Liver (tissue), 9 donors: ENCODE results near the gene OR10A3. TPM values are rescaled to one million over a fixed set of nuclear protein-coding genes. Genes with fewer than 3 reads are reported as not detected.

Source experiments
- DNase-seq: peaks from one replicate; pipeline ENCODE4 v3.0.0-alpha.2; 2017; ENCODE audit warnings: low spot score
- H3K27ac ChIP-seq, 2 donors: one replicate each; pipeline ENCODE4 v1.7.0; 2013; ENCODE audit warnings: inconsistent platforms in 2 of 2, low read length in 2 of 2, control low read depth in 1 of 2, low read depth in 1 of 2, mild to moderate bottlenecking in 1 of 2
- H3K27me3 ChIP-seq, 4 donors: one replicate each; pipeline versions ENCODE4 v1.6.1 to v1.7.0; 2013; ENCODE audit warnings: low read length in 3 of 4, inconsistent platforms in 1 of 4, mild to moderate bottlenecking in 1 of 4, moderate library complexity in 1 of 4; ENCODE audit not compliant: control insufficient read depth in 4 of 4, insufficient read depth in 4 of 4
- H3K36me3 ChIP-seq, 4 donors: one replicate each; pipeline versions ENCODE4 v1.6.1 to v1.7.0; 2013; ENCODE audit warnings: low read length in 3 of 4, mild to moderate bottlenecking in 3 of 4, low read depth in 1 of 4, moderate library complexity in 1 of 4; ENCODE audit not compliant: control insufficient read depth in 4 of 4, insufficient read depth in 3 of 4
- H3K4me1 ChIP-seq, 4 donors: one replicate each; pipeline versions ENCODE4 v1.6.1 to v1.7.0; 2013; ENCODE audit warnings: low read length in 3 of 4, mild to moderate bottlenecking in 3 of 4, moderate library complexity in 1 of 4; ENCODE audit not compliant: control insufficient read depth in 4 of 4, insufficient read depth in 4 of 4
- H3K4me3 ChIP-seq, 3 donors: one replicate each; pipeline versions ENCODE4 v1.6.1 to v1.7.0; 2013; ENCODE audit warnings: low read length in 3 of 3, control low read depth in 1 of 3, low read depth in 1 of 3, mild to moderate bottlenecking in 1 of 3
- H3K9ac ChIP-seq, 2 donors: one replicate each; pipeline ENCODE4 v1.7.0; 2013; ENCODE audit warnings: low read length in 2 of 2, mild to moderate bottlenecking in 2 of 2, moderate library complexity in 2 of 2, control low read depth in 1 of 2, low read depth in 1 of 2
- H3K9me3 ChIP-seq, 4 donors: one replicate each; pipeline versions ENCODE4 v1.6.1 to v1.7.0; 2013; ENCODE audit warnings: low read length in 3 of 4; ENCODE audit not compliant: control insufficient read depth in 4 of 4
- ATF3 ChIP-seq: IDR thresholded peaks from 2 replicates; pipeline ENCODE4 v1.6.1; 2016; ENCODE audit warnings: antibody characterized with exemption
- CTCF ChIP-seq: fragments of 150-350 bp; IDR thresholded peaks from 2 replicates; pipeline ENCODE4 v1.5.1; 2017; ENCODE audit warnings: improper control_type of control experiment, low read depth, low read length; ENCODE audit not compliant: missing input control
- EGR1 ChIP-seq, 2 donors: IDR thresholded peaks; 2 replicates each; pipeline ENCODE4 v1.6.1; 2016 to 2018; ENCODE audit warnings: antibody characterized with exemption in 2 of 2, low read depth in 2 of 2
- FOXA1 ChIP-seq: IDR thresholded peaks from 2 replicates; pipeline ENCODE4 v1.6.1; 2016; ENCODE audit warnings: antibody characterized with exemption
- FOXA2 ChIP-seq: IDR thresholded peaks from 2 replicates; pipeline ENCODE4 v1.6.1; 2016; ENCODE audit warnings: antibody characterized with exemption
- GABPA ChIP-seq, 2 donors: IDR thresholded peaks in 1 of 2; conservative IDR thresholded peaks in 1 of 2; 2 replicates each; pipeline ENCODE4 v1.6.1; 2016; ENCODE audit warnings: antibody characterized with exemption in 2 of 2, mild to moderate bottlenecking in 1 of 2, moderate library complexity in 1 of 2
- HNF4A ChIP-seq, 2 donors: conservative IDR thresholded peaks; 2 replicates each; pipeline ENCODE4 v1.6.1; 2016; ENCODE audit warnings: antibody characterized with exemption in 2 of 2, mild to moderate bottlenecking in 2 of 2
- HNF4G ChIP-seq: IDR thresholded peaks from 2 replicates; pipeline ENCODE4 v1.6.1; 2016; ENCODE audit warnings: antibody characterized with exemption
- JUND ChIP-seq, 2 donors: IDR thresholded peaks; 2 replicates each; pipeline ENCODE4 v1.6.1; 2016; ENCODE audit warnings: antibody characterized with exemption in 2 of 2
- MAX ChIP-seq: IDR thresholded peaks from 2 replicates; pipeline ENCODE4 v1.6.1; 2016; ENCODE audit warnings: antibody characterized with exemption
- NR2F2 ChIP-seq: IDR thresholded peaks from 2 replicates; pipeline ENCODE4 v1.6.1; 2016; ENCODE audit warnings: antibody characterized with exemption
- RAD21 ChIP-seq, 2 donors: IDR thresholded peaks; 2 replicates each; pipeline ENCODE4 v1.6.1; 2016; ENCODE audit warnings: antibody characterized with exemption in 2 of 2, mild to moderate bottlenecking in 2 of 2
- REST ChIP-seq: IDR thresholded peaks from 2 replicates; pipeline ENCODE4 v1.6.1; 2016; ENCODE audit warnings: antibody characterized with exemption, mild to moderate bottlenecking
- RXRA ChIP-seq, 2 donors: IDR thresholded peaks; 2 replicates each; pipeline ENCODE4 v1.6.1; 2017 to 2018; ENCODE audit warnings: antibody characterized with exemption in 2 of 2, mild to moderate bottlenecking in 1 of 2
- SP1 ChIP-seq: IDR thresholded peaks from 2 replicates; pipeline ENCODE4 v1.6.1; 2018; ENCODE audit warnings: antibody characterized with exemption, mild to moderate bottlenecking
- TAF1 ChIP-seq: conservative IDR thresholded peaks from 2 replicates; pipeline ENCODE4 v1.6.1; 2016; ENCODE audit warnings: antibody characterized with exemption, mild to moderate bottlenecking
- YY1 ChIP-seq: IDR thresholded peaks from 2 replicates; pipeline ENCODE4 v1.6.1; 2016; ENCODE audit warnings: antibody characterized with exemption, mild to moderate bottlenecking
- WGBS: extraction: QIAGEN DNeasy Blood & Tissue Kit; methylation state at CpG from one replicate; pipeline ENCODE4 v1.1.7; 2013; 5-methylcytosine and 5-hydroxymethylcytosine counted together
- polyA plus RNA-seq, 2 donors: library from polyadenylated mRNA; stranded (reverse) in 1 of 2; unstranded in 1 of 2; fragments of 200-250 nt in 1 of 2; fragments of >200 nt in 1 of 2; fragmentation: Nextera tagmentation in 1 of 2; extraction: Ambion mirVana in 1 of 2; gene quantifications; one replicate each; pipeline versions ENCODE4 v1.2.1 to v1.2.3, GENCODE V29; 2013 to 2015
- total RNA-seq, 2 donors: library from RNA; depleted of rRNA; stranded (reverse); fragments of >200 nt; gene quantifications; one replicate each; pipeline ENCODE4 v1.2.3, GENCODE V29; 2014
- TF ChIP-seq, protein P1 (sequence below): IDR thresholded peaks from 2 replicates; pipeline ENCODE4 v1.6.1; 2016; ENCODE audit warnings: antibody characterized with exemption
- donor health status: healthy.
- donor health status: healthy.
- donor health status: healthy.
- donor health status: healthy.
- donor health status: healthy.

The OR10A3 gene
- total and polyA plus RNA-seq, 4 donors, result not detected

- DNase-seq, result no peak
- Histone ChIP-seq H3K4me3 (no peak overlapping the region), H3K27ac (no peak overlapping the region), H3K9me3 (no peaks in the 10 kb centered on the region), H3K36me3 (no peaks in the 10 kb centered on the region), H3K4me1 (no peaks in the 10 kb centered on the region), H3K9ac (no peak overlapping the region), H3K27me3 (no peaks in the 10 kb centered on the region)
- WGBS, result 39% methylated on average over 1 of the region's 1 CpG
- TF ChIP-seq REST, result no peak
- no peak for TF ChIP-seq TAF1
- TF ChIP-seq JUND (IDR thresholded peaks at IDR 0.05), result no peak
- TF ChIP-seq RAD21 (IDR thresholded peaks at IDR 0.05), result no peak
- TF ChIP-seq FOXA1, result no peak
- TF ChIP-seq GABPA (IDR thresholded peaks at IDR 0.05 in 1 of 2, conservative IDR thresholded peaks at IDR 0.05 in 1 of 2), result no peak
- TF ChIP-seq, protein P1, sequence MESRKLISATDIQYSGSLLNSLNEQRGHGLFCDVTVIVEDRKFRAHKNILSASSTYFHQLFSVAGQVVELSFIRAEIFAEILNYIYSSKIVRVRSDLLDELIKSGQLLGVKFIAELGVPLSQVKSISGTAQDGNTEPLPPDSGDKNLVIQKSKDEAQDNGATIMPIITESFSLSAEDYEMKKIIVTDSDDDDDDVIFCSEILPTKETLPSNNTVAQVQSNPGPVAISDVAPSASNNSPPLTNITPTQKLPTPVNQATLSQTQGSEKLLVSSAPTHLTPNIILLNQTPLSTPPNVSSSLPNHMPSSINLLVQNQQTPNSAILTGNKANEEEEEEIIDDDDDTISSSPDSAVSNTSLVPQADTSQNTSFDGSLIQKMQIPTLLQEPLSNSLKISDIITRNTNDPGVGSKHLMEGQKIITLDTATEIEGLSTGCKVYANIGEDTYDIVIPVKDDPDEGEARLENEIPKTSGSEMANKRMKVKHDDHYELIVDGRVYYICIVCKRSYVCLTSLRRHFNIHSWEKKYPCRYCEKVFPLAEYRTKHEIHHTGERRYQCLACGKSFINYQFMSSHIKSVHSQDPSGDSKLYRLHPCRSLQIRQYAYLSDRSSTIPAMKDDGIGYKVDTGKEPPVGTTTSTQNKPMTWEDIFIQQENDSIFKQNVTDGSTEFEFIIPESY, result no peak
- no peak for TF ChIP-seq NR2F2
- no peak for TF ChIP-seq HNF4A (conservative IDR thresholded peaks at IDR 0.05)
- no peak for TF ChIP-seq ATF3
- TF ChIP-seq FOXA2, result no peak
- no peak for TF ChIP-seq CTCF
- no peak for TF ChIP-seq SP1
- TF ChIP-seq EGR1 (IDR thresholded peaks at IDR 0.05; ENCODE audit: low read depth in 2 of 2), result no peak
- no peak for TF ChIP-seq MAX
- TF ChIP-seq HNF4G, result no peak
- no peak for TF ChIP-seq RXRA (IDR thresholded peaks at IDR 0.05)
- TF ChIP-seq YY1, result no peak
These were observed 4.9 kb downstream of the OR10A3 start for GRCh38 chr11:7936615-7937014.

GRCh38 chr11:7931168-7931567 lies 10.3 kb downstream of the OR10A3 start, which contains the start of gene OR10A6:
TSS of gene OR10A6 (minus strand) at chr11:7931268. CDS start at chr11:7928662, 2,606 bp downstream.
- no peak within 1 kb of the TSS for H3K4me3 ChIP-seq
- no peaks in the 10 kb centered on the region for H3K4me1 ChIP-seq
- WGBS, result 69% methylated on average over 4 of the region's 4 CpGs
- DNase-seq, result no peak
- no peak within 1 kb of the TSS for H3K27ac ChIP-seq
- no peak within 1 kb of the TSS for H3K9ac ChIP-seq
- H3K27me3 ChIP-seq, result peaks cover 0 to 3% (median 0%) of the 10 kb centered on the region in 4 donors
- H3K9me3 ChIP-seq, result peaks cover 0 to 4% (median 2%) of the 10 kb centered on the region in 4 donors
- no peaks in the 10 kb centered on the region for H3K36me3 ChIP-seq
- TF ChIP-seq, protein P1, result no peak
- TF ChIP-seq REST (no peak), HNF4A (conservative IDR thresholded peaks at IDR 0.05) (no peak), TAF1 (no peak), JUND (IDR thresholded peaks at IDR 0.05) (no peak), RXRA (IDR thresholded peaks at IDR 0.05) (no peak), HNF4G (no peak)
